VCaP (cell line): ENCODE data around the gene ELAVL1.

Source experiments
- H3K27ac ChIP-seq: fragments of 450-650 bp; 2 replicates; pipeline ENCODE4 v1.5.1; 2017
- CTCF ChIP-seq: fragments of 450-650 bp; conservative IDR thresholded peaks from 2 replicates; pipeline ENCODE4 v1.5.1; 2017; ENCODE audit warnings: mild to moderate bottlenecking, moderate library complexity

The ELAVL1 gene

DNA sequence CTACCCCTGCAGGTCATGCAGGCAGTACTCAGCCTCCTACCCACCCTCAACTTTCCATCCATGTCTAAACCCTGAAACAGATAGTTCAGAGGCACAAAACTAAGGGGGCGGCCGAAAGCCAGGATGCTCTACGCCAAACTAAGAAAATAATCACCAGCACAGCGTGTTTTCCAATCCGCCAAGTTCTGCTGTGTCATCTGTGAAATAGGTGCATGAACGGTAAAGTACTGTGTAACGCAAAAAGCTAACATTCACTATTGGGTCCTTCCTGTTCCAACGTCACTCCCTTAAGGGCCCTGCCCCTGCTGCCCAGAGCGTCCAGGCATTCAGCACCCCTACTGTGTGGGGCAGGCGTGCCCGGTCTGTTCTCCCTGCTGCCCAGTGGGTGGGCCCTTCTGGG is 49.7 kb downstream of the ELAVL1 start:
- H3K27ac ChIP-seq, result no peak overlapping the region
- TF ChIP-seq CTCF, result no peak

DNA sequence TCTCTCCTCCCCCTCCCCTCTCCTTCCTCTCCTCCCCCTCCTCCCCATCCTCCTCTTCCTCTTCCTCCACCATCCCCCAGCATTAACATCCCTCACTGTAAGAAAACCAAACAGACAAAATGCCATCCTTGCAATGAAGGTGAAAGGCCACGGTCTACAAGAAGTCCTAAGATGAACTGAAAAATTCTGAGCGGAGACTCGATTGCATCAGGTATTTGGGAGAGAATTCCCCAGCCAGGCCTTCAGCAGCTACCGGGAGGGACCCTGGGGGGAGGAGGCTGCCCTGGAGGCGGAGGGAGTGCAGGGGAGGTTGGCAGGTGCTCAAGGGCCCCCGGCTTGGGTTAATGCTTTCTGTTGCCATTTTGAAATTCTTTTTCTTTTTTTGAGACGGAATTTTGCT is 51.9 kb downstream of the ELAVL1 start:
- TF ChIP-seq CTCF, result no peak
- H3K27ac ChIP-seq, result no peak overlapping the region

DNA sequence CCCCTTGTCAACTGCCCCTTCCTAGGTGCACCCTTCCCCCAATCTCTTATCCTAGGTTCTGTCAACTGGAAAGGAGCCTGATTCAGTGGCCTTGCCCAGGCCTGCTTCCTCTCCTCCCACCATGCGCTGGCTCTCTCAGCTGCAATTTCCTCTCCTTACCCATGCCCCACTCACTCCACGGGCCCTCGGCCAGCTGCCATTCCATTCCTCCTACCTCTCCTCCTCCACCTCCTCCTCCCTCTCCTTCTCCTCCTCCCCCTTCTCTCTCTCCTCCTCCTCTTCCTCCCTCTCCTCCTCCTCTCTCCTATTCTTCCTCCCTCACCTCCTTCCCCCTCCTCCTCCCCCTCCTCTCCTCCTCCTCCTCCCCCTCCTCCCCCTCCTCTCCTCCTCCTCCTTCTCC is 52.4 kb downstream of the ELAVL1 start:
- no peak for TF ChIP-seq CTCF
- H3K27ac ChIP-seq, result no peak overlapping the region

DNA sequence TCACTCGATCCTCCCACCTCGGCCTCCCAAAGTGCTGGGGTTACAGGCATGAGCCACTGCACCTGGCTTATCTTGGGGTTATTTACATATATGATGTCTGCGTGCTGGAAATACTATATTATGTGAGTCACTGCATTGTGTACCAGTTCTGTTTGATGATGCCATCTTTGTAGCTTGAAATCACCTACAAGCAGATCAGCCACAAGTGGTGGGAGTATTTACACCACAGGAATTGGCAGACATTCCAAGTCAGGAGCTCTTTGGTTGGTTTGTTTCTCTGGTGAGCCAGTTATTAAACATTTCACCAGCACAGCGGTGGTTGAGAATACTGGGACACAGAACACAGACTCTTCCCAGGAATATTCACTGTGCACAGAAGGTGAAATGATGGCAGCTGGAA is 57.5 kb downstream of the ELAVL1 start:
- H3K27ac ChIP-seq, result no peak overlapping the region
- no peak for TF ChIP-seq CTCF

DNA sequence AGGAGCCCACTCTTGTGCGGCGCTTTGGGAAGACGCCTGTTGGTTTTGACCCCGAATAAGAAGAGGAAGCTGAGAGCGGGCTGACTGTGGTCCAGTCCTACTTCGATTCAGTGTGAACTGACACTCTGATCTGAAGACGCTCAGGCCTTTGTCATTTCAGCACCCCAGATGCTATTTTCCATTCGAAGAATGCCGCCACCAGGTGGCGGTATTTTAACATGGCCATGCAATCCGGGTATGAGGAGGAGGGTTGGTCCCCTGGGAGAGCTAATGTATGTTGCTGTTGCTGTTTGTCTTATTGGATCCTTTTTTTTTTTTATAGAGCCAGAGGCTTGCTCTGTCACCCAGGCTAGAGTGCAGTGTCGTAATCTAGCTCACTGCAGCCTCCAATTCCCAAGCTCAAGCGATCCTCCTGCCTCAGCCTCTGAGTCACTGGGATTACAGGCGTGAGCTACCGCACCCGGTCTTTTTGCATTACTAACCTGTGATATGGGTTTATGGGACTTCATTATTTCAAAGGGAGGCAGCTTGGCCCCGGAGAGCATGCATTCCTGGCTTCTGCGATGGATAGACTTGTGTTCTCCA is 61.2 kb downstream of the ELAVL1 start:
- peak overlapping the region; percentile 81 for H3K27ac ChIP-seq
- peak; percentile 80 for TF ChIP-seq CTCF

DNA sequence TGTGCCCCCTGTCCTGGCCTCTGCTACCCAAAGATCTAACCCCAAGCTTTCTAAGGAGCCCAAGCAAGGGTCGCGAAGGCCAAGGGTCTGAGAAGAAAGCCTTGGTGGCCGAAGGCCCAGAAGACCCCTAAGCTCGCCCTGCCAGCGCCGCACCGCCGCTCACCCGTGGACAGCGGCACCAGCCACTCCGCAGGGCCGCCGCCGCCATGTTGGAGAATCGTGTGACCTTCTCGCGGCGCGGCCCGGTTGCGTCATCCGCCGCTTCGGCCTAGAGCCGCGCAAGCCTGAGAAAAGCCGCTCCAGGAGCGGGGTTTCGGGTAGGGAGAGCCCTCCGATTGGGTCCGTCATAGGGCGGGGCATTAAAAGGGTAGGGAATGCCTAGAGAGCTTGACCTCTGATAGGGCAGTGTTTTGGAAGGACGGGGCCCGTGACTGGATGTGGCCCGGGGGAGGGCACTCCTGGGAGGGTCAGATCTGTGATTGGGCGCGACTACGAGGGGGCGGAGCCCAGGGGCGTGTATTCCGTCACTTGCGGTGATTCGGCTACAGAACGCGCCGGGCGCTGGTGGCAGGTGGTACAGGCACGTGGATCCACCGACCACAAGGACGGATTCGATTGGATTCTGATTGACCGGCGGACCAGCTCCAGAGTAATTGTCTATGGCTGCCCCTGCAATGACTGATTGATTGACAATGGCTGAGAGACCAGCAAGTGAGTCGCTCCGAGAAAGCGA is 61.8 kb downstream of the ELAVL1 start, which contains the start of gene TIMM44:
Gene TIMM44 (minus strand): TSS at position 223 of the 733 bp plus-strand sequence. CDS start 15 bp downstream, at position 208.
- peak within 1 kb of the TSS; percentile 81 for H3K27ac ChIP-seq
- no peak for TF ChIP-seq CTCF

DNA sequence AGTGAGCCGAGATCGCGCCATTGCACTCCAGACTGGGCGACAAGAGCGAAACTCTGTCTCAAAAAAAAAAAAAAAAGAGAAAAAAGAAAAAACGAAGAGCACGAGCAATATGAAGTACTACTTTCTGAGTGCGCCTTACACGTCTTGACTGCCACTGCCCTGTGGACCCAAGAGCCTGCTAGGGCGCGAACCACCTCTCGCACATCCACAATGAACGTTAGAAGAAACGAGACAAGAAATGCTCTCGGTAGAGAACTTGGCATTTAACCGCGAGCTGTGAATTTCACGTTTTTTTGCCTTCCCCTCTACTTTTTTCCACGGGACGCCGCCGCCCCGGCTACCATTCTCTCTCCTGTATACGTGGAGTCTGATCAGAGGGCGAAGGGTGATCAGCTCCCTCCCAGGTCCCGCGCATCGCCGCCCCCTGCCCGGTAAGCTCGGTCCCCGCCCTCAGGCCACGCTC is 62.4 kb downstream of the ELAVL1 start:
- TF ChIP-seq CTCF, result no peak
- peak overlapping the region; percentile 81 for H3K27ac ChIP-seq
